ENCODE measurements around the gene RBM28. TPM values are rescaled to one million over a fixed set of nuclear protein-coding genes. Genes with fewer than 3 reads are reported as not detected.

The RBM28 gene
- polyA plus RNA-seq, 1 donor from 2014 or later: 18.9 TPM

DNA sequence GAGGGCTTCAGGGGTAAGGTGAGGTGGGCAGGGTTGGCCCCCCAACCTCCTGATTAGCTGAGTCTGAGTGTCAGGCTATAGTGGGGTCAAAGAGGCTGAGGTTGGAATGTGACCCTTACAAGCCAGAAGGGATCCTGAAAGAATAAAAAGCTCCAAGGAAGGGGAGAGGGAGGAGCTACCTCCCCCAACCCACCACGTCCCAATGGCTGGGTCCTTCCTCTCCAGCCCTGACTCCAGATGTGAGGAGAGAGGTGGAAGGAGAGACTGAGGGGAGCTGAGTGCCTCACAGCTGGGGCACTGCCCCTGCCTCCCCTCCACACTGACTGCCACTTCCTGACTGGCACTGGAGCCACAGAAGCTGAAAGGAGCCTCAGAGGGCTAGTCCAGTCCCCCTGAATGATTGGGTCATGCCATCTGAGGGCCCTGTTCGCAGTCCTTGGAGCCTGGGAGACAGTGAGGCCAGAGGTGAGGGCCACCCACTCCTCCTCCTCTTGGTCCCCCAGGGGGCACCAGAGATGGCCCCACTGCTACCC, 45.4 kb upstream of the RBM28 start:
- H4K20me1 ChIP-seq (ENCODE audit: insufficient read depth): no peaks in the 10 kb centered on the region
- H3K36me3 ChIP-seq (ENCODE audit: insufficient read depth, low read length): no peaks in the 10 kb centered on the region
- no peaks in the 10 kb centered on the region for H3K9me3 ChIP-seq (ENCODE audit: low read length)
- H3K79me2 ChIP-seq (replicated peaks; ENCODE audit: insufficient read depth, low read length): no peaks in the 10 kb centered on the region
- H3K4me2 ChIP-seq (ENCODE audit: low read length): no peak overlapping the region
- H3K27me3 ChIP-seq (ENCODE audit: insufficient read depth, low read depth, low read length): no peaks in the 10 kb centered on the region
- H3K9ac ChIP-seq (ENCODE audit: low read length): no peak overlapping the region
- no peak for TF ChIP-seq MXI1 (conservative IDR thresholded peaks at IDR 0.05; ENCODE audit: poor library complexity, severe bottlenecking)
- TF ChIP-seq SMC3 (conservative IDR thresholded peaks at IDR 0.05; ENCODE audit: poor library complexity): no peak
- no peak for TF ChIP-seq TAF1 (IDR thresholded peaks at IDR 0.05; ENCODE audit: low read depth)
- no peak for TF ChIP-seq REST (IDR thresholded peaks at IDR 0.05; ENCODE audit: borderline replicate concordance)
- TF ChIP-seq POLR2AphosphoS5 (IDR thresholded peaks at IDR 0.05): no peak
- TF ChIP-seq EP300 (conservative IDR thresholded peaks at IDR 0.05; ENCODE audit: poor library complexity, severe bottlenecking): no peak
- no peak for TF ChIP-seq RAD21 (conservative IDR thresholded peaks at IDR 0.05)
- TF ChIP-seq EZH2 (IDR thresholded peaks at IDR 0.05; ENCODE audit: borderline replicate concordance, insufficient read depth, low read length, poor library complexity, severe bottlenecking): no peak
- TF ChIP-seq, protein P1, sequence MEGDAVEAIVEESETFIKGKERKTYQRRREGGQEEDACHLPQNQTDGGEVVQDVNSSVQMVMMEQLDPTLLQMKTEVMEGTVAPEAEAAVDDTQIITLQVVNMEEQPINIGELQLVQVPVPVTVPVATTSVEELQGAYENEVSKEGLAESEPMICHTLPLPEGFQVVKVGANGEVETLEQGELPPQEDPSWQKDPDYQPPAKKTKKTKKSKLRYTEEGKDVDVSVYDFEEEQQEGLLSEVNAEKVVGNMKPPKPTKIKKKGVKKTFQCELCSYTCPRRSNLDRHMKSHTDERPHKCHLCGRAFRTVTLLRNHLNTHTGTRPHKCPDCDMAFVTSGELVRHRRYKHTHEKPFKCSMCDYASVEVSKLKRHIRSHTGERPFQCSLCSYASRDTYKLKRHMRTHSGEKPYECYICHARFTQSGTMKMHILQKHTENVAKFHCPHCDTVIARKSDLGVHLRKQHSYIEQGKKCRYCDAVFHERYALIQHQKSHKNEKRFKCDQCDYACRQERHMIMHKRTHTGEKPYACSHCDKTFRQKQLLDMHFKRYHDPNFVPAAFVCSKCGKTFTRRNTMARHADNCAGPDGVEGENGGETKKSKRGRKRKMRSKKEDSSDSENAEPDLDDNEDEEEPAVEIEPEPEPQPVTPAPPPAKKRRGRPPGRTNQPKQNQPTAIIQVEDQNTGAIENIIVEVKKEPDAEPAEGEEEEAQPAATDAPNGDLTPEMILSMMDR (IDR thresholded peaks at IDR 0.05; ENCODE audit: poor library complexity, severe bottlenecking): no peak
- H3K27ac ChIP-seq (ENCODE audit: low read length): no peak overlapping the region
- no peaks in the 10 kb centered on the region for H3F3A ChIP-seq (ENCODE audit: insufficient read depth, low read length, poor library complexity, severe bottlenecking)
- H2AFZ ChIP-seq (ENCODE audit: low read depth, low read length): no peak overlapping the region
- no peak overlapping the region for H3K4me3 ChIP-seq (ENCODE audit: low read length)
- no peaks in the 10 kb centered on the region for H3K9me2 ChIP-seq (ENCODE audit: insufficient read depth, low read length)

- H3F3A ChIP-seq (ENCODE audit: insufficient read depth, low read length, poor library complexity, severe bottlenecking): no peaks in the 10 kb centered on the region
- no peaks in the 10 kb centered on the region for H3K36me3 ChIP-seq (ENCODE audit: insufficient read depth, low read length)
- H3K9me2 ChIP-seq (ENCODE audit: insufficient read depth, low read length): no peaks in the 10 kb centered on the region
- no peak overlapping the region for H3K27ac ChIP-seq (ENCODE audit: low read length)
- H3K4me3 ChIP-seq (ENCODE audit: low read length): no peak overlapping the region
- H2AFZ ChIP-seq (ENCODE audit: low read depth, low read length): no peak overlapping the region
- no peak overlapping the region for H3K9ac ChIP-seq (ENCODE audit: low read length)
- no peak for TF ChIP-seq POLR2AphosphoS5 (IDR thresholded peaks at IDR 0.05)
- TF ChIP-seq SMC3 (conservative IDR thresholded peaks at IDR 0.05; ENCODE audit: poor library complexity): no peak
- no peak for TF ChIP-seq TAF1 (IDR thresholded peaks at IDR 0.05; ENCODE audit: low read depth)
- no peak for TF ChIP-seq EZH2 (IDR thresholded peaks at IDR 0.05; ENCODE audit: borderline replicate concordance, insufficient read depth, low read length, poor library complexity, severe bottlenecking)
- TF ChIP-seq MXI1 (conservative IDR thresholded peaks at IDR 0.05; ENCODE audit: poor library complexity, severe bottlenecking): no peak
- TF ChIP-seq RAD21 (conservative IDR thresholded peaks at IDR 0.05): no peak
- TF ChIP-seq, protein P1 (IDR thresholded peaks at IDR 0.05; ENCODE audit: poor library complexity, severe bottlenecking): no peak
- no peak for TF ChIP-seq REST (IDR thresholded peaks at IDR 0.05; ENCODE audit: borderline replicate concordance)
- TF ChIP-seq EP300 (conservative IDR thresholded peaks at IDR 0.05; ENCODE audit: poor library complexity, severe bottlenecking): no peak
- no peaks in the 10 kb centered on the region for H4K20me1 ChIP-seq (ENCODE audit: insufficient read depth)
- no peaks in the 10 kb centered on the region for H3K79me2 ChIP-seq (replicated peaks; ENCODE audit: insufficient read depth, low read length)
- no peak overlapping the region for H3K4me2 ChIP-seq (ENCODE audit: low read length)
- H3K27me3 ChIP-seq (ENCODE audit: insufficient read depth, low read depth, low read length): no peaks in the 10 kb centered on the region
- H3K9me3 ChIP-seq (ENCODE audit: low read length): no peaks in the 10 kb centered on the region
These were observed 44.4 kb upstream of the RBM28 start for GRCh38 chr7:128388145-128388485.

Data from neural cell (in vitro differentiated cells).